SJCRH30 (cell line): Measurements from ENCODE around the gene EIF3M. TPM values are rescaled to one million over a fixed set of nuclear protein-coding genes. Genes with fewer than 3 reads are reported as not detected.
"Not testable (repeated sequence)": the region's sequence is repeated elsewhere in the genome, so short reads cannot be mapped to it uniquely, and the experiment has no call there.

ENCODE experiments used
- DNase-seq, 2 experiments: peaks; one replicate each; pipeline ENCODE4 v3.0.0-alpha.2; 2015 to 2020
- H3K27ac ChIP-seq: fragments of 250-450 bp; sonication (Bioruptor Pico); 2 replicates; pipeline ENCODE4 v1.5.1; 2020; ENCODE audit warnings: mild to moderate bottlenecking, moderate library complexity
- H3K27me3 ChIP-seq: fragments of 250-450 bp; sonication (Bioruptor Pico); 2 replicates; pipeline ENCODE4 v1.5.1; 2020; ENCODE audit warnings: mild to moderate bottlenecking, moderate library complexity
- H3K36me3 ChIP-seq: fragments of 250-450 bp; sonication (Bioruptor Pico); 2 replicates; pipeline ENCODE4 v1.5.1; 2020; ENCODE audit warnings: mild to moderate bottlenecking, moderate library complexity
- H3K4me1 ChIP-seq: fragments of 250-450 bp; sonication (Bioruptor Pico); 2 replicates; pipeline ENCODE4 v1.5.1; 2020; ENCODE audit warnings: mild to moderate bottlenecking, moderate library complexity
- H3K4me3 ChIP-seq: fragments of 250-450 bp; sonication (Bioruptor Pico); 2 replicates; pipeline ENCODE4 v1.5.1; 2020; ENCODE audit warnings: mild to moderate bottlenecking, moderate library complexity
- H3K9me3 ChIP-seq: fragments of 250-450 bp; sonication (Bioruptor Pico); replicated peaks from 2 replicates; pipeline ENCODE4 v1.5.1; 2020; ENCODE audit warnings: mild to moderate bottlenecking, moderate library complexity
- total RNA-seq: library from RNA; depleted of rRNA; stranded (reverse); fragments of >200 nt; shearing (Covaris generic); gene quantifications from 2 replicates; pipeline ENCODE4 v1.2.3, GENCODE V29; 2014

Gene EIF3M
- total RNA-seq, 1 experiment from 2014 or later: 662 TPM

DNA sequence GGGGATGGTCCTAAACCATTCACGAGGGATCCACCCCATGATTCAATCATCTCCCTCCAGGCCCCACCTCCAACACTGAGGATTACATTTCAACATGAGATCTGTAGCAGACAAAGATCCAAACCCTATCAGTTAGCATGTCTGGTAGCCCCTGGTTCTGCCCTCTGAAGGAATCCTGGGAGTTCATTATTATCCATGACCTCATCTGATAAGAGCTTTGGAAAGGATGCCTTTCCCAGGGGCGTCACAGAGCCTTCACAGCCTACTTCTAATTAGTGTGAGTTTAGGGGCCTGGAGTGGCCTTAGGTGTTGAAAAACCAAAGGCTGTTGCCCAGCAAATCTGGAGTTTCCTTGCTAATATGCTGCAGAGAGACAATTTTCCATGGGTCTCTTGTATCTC is 8.6 kb upstream of the EIF3M start:
- Histone ChIP-seq H3K4me3 (no peak overlapping the region), H3K27ac (no peak overlapping the region), H3K27me3 (no peaks in the 10 kb centered on the region; the same call in 1 of the 2 replicates), H3K9me3 (no peaks in the 10 kb centered on the region), H3K36me3 (no peaks in the 10 kb centered on the region), H3K4me1 (no peaks in the 10 kb centered on the region)
- no peak for DNase-seq

DNA sequence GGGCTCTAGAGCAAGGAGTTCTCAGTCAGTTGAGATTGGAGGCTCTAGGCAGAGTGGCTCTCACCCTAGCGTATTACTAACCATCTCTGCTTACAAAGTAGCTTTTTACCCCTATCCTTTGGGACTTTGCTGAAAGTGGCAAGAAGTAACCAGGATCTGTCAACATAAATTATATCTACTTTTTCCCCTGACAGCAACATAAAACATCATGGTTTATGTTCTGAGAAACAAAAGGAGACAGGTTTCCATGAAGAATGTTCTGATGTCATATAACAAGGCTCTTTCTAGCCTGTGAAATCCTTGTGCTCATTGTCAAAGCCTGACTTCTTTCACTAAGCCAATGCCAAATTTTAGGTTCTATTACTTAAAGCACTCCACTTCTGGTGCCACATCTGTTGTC is 7.2 kb upstream of the EIF3M start:
- no peak for DNase-seq
- Histone ChIP-seq H3K27ac (no peak overlapping the region), H3K27me3 (no peaks in the 10 kb centered on the region; the same call in 1 of the 2 replicates), H3K4me1 (no peaks in the 10 kb centered on the region), H3K36me3 (no peaks in the 10 kb centered on the region), H3K9me3 (no peaks in the 10 kb centered on the region), H3K4me3 (no peak overlapping the region)

DNA sequence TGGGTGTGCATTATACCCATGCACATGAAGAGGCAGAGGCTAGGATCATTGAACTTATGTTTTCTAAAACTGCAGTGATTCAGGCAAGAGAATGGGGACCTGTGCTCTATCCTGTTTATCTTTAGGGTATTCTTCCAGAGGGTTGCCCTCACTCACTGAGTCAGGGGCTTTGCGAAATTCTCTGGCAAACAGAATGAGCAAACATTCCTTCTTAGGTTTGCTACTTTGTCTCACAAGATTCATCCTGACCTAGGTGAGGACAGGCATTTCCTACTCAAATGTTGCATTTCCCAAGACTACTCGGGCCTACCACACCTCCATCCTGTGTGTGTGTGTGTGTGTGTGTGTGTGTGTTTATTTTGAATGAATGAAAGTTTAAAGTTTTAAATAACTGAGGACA is 2.7 kb upstream of the EIF3M start:
- peaks cover 2% of the 10 kb centered on the region; the same call in 1 of the 2 replicates for H3K4me1 ChIP-seq
- peaks cover 5% of the 10 kb centered on the region for H3K36me3 ChIP-seq
- H3K27me3 ChIP-seq: no peaks in the 10 kb centered on the region; the same call in 1 of the 2 replicates
- H3K4me3 ChIP-seq: no peak overlapping the region
- DNase-seq: no peak
- H3K27ac ChIP-seq: no peak overlapping the region
- H3K9me3 ChIP-seq: no peaks in the 10 kb centered on the region

DNA sequence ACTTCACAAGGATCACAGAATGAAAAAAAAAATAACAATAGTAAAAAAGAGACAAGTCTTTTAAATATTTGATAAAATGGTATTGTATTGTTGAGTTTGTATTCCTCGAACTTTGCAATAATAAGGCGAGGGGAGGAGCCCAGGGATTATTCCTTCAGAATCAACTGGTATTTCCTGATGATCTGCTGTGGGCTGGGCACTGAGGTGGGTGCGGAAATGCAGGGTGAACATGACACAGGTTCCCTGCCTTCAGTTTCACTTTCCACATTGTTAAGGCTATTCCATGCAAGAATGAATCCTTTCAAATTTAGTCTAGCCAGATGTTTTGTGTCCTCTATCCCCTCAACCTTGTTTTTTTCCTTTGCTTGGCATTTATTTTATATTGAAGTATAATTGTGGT is 2.1 kb upstream of the EIF3M start:
- no peak for DNase-seq
- no peaks in the 10 kb centered on the region; the same call in 1 of the 2 replicates for H3K27me3 ChIP-seq
- H3K4me3 ChIP-seq: no peak overlapping the region
- peaks cover 5% of the 10 kb centered on the region for H3K36me3 ChIP-seq
- peaks cover 2% of the 10 kb centered on the region; the same call in 1 of the 2 replicates for H3K4me1 ChIP-seq
- no peak overlapping the region for H3K27ac ChIP-seq
- H3K9me3 ChIP-seq: no peaks in the 10 kb centered on the region

DNA sequence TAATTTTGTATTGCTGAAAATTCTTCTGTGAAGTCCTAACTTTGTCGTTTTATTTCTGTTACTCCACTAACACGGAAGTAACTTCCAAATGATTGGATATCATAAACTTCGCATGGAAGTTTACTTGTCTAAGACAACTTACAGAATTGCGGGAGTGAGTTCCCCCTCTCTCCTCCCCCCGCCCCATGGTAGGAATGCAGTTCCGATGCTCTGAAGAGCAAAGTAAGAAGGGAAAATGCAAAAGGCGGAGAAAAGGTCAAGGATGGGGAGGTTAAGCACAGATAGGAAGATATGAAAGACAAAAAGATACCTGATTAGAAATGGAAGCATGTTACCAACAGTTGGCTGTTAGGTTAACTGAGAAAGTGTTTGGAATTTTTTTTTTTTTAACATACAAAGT is 1.3 kb downstream of the EIF3M start:
- peaks cover 2% of the 10 kb centered on the region; the same call in 1 of the 2 replicates for H3K4me1 ChIP-seq
- H3K27ac ChIP-seq: no peak overlapping the region
- no peaks in the 10 kb centered on the region for H3K27me3 ChIP-seq
- H3K9me3 ChIP-seq: no peaks in the 10 kb centered on the region
- peak overlapping the region; percentile 90 for H3K4me3 ChIP-seq
- no peak for DNase-seq
- peaks cover 36% of the 10 kb centered on the region for H3K36me3 ChIP-seq

DNA sequence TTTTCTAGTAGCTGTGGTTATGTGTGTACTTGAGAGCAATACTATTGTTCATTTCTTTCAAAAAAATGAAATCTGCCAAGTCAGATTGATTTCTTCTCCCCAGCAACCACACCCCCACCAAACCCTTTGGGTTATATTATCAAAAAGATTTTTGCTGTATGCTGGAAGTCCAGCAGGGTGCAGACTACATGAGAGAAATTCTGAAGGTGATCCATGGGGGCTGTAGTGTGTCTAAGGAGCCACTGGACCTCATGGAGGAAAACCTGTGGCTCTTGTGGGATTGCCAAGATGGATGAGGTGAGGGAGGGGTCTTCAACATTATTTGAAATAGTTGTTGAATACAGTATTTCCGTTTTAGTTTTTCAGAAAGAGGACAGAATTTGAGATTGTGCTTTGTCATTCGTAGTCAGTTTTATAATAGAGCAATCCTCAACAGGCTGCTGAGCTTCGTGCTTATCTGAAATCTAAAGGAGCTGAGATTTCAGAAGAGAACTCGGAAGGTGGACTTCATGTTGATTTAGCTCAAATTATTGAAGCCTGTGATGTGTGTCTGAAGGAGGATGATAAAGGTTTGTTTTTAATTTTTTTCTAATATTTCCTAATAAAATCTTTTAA is 3.1 kb downstream of the EIF3M start:
- H3K36me3 ChIP-seq: peaks cover 54% of the 10 kb centered on the region

DNA sequence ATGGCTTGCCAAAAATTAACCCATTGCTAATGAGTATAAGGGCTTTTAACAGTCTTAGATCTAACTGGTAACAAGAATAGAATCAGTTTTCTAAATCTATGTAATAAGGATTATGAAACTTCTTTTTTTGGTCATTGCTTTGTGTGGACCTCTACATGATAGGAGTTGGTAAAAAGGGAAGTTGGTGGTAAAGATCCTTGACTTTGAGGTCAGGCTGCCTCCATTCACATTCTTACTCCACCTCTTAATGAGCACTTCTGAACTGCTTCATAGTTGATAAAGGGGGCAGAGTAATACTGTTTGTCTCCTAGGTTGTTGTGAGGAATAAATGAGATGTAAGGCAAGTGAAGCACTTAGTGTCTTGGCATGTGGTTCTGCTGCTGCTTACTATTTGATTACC is 10.6 kb downstream of the EIF3M start:
- Histone ChIP-seq H3K4me1 (no peaks in the 10 kb centered on the region), H3K36me3 (peaks cover 92% of the 10 kb centered on the region), H3K9me3 (no peaks in the 10 kb centered on the region), H3K4me3 (no peak overlapping the region), H3K27me3 (no peaks in the 10 kb centered on the region), H3K27ac (no peak overlapping the region)
- no peak for DNase-seq

More for the DNA sequence above, 3.1 kb downstream of the EIF3M start:
- peaks cover 2% of the 10 kb centered on the region; the same call in 1 of the 2 replicates for H3K4me1 ChIP-seq
- peak in 1 of 2 experiments; percentile 9 for DNase-seq
- no peaks in the 10 kb centered on the region for H3K9me3 ChIP-seq
- no peaks in the 10 kb centered on the region for H3K27me3 ChIP-seq
- H3K27ac ChIP-seq: no peak overlapping the region
- H3K4me3 ChIP-seq: no peak overlapping the region

DNA sequence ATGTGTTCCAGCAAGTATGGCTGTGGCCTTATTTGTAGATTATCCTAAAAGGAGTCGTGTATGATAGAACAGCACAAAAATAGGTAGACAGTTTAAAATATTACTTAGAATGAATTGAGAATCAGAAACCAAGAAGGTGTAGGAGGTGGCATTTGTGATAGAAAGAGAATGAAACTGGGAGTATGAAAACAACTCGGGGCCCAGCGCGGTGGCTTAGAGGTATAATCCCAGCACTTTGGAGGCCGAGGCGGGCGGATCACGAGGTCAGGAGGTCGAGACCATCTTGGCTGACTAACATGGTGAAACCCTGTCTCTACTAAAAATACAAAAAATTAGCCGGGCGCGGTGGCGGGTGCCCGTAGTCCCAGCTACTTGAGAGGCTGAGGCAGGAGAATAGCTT is 12.5 kb downstream of the EIF3M start:
- not testable (repeated sequence) for H3K4me3 ChIP-seq, H3K27ac ChIP-seq, H3K9me3 ChIP-seq, DNase-seq, H3K27me3 ChIP-seq, H3K4me1 ChIP-seq
- H3K36me3 ChIP-seq: peaks cover 91% of the 10 kb centered on the region

DNA sequence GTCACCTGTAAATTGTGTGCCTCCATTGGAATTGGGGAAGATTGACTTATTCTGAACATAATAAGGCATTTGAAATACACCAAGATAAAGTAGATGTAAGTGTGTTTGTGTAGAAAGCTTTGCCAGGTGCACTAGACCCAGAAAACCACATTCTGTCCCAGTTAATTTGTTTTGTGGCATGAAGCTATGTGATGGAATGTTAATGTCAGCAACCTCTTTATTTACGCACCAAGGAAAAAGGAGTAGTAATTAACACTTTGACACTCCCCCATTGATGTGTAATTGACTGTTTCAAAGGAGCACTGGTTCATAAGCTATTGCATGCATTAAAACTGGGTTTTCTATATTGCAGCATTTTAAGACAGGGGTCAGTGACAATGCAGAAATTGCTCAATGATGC is 14.3 kb downstream of the EIF3M start:
- Histone ChIP-seq H3K27me3 (no peaks in the 10 kb centered on the region), H3K36me3 (peaks cover 91% of the 10 kb centered on the region), H3K9me3 (no peaks in the 10 kb centered on the region), H3K4me3 (no peak overlapping the region), H3K4me1 (no peaks in the 10 kb centered on the region), H3K27ac (no peak overlapping the region)
- no peak for DNase-seq

DNA sequence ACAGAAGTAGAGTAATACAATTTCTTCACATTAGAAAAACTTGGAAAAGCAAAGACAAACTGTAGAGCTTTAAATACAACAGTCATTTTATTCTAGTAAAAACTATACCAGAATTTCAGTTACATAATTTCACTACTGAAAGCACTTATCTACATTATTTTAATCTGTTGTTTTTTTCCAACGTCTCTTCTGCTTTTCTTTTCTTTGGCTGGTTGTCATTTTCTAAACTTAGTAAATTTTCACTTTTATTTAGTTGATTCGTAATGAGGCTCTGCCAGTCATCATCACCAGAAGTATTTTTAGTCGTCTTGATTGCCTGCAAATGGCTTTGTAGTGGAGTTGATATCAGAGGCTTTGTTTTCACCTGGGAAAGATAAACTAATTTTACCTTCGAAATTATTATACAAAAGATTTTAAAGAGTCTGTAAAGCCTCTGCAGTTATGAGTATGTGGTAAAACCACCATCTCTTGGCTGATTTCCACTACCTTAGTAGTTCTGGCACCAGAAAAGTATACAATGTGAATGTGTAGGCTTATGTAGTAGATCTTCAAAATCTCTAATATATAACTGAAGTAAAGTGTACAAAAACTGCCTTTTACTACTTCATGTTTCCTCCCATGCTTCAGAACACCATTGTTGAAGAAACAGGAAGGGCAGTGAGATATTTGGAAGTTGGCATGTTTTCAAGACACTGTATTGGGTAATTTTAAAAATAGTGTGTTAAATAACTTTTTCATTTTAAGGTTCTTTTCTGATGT is 19.2 kb downstream of the EIF3M start:
- Histone ChIP-seq H3K4me1 (no peaks in the 10 kb centered on the region), H3K4me3 (no peak overlapping the region), H3K27me3 (no peaks in the 10 kb centered on the region), H3K27ac (no peak overlapping the region), H3K36me3 (peaks cover 87% of the 10 kb centered on the region), H3K9me3 (peaks cover 3% of the 10 kb centered on the region; the same call in 1 of the 2 replicates)
- no peak for DNase-seq

DNA sequence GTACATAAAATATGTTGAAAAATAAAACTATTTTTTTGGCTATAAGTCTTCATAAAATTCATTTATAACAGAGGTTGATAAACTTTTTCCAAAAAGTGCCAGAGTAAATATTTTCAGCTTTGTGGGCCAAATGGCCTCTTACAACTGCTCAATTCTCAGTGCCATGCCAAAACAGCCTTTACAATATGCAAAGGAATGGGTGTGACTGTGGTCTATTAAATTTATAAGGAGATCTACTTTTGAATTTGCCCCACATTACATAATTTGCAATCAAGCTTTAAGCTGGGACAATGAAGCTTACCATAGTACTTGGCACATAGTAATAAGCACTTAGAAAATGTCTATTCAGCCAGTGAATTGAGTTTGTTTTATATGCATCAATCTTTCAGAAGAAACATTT is 22.6 kb downstream of the EIF3M start:
- Histone ChIP-seq H3K27ac (no peak overlapping the region), H3K4me1 (no peaks in the 10 kb centered on the region), H3K36me3 (peaks cover 54% of the 10 kb centered on the region), H3K4me3 (no peak overlapping the region), H3K9me3 (peaks cover 3% of the 10 kb centered on the region; the same call in 1 of the 2 replicates), H3K27me3 (no peaks in the 10 kb centered on the region)
- DNase-seq: no peak

DNA sequence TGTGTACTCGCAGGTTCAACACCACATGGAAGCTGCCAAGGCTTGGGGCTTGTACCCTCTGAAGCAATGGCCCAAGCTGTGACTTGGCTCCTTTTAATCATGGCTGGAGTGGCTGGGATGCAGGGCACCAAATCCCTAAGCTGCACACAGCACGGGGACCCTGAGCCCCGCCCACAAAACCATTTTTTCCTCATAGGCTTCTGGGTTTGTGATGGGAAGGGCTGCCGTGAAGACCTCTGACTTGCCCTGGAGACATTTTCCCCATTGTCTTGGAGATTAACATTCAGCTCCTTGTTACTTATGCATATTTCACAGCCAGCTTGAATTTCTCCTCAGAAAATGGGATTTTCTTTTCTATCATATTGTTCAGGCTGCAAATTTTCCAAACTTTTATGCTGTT is 25.2 kb downstream of the EIF3M start:
- H3K9me3 ChIP-seq, H3K4me3 ChIP-seq, H3K27ac ChIP-seq, DNase-seq, H3K4me1 ChIP-seq, H3K27me3 ChIP-seq: not testable (repeated sequence)
- peaks cover 28% of the 10 kb centered on the region for H3K36me3 ChIP-seq

DNA sequence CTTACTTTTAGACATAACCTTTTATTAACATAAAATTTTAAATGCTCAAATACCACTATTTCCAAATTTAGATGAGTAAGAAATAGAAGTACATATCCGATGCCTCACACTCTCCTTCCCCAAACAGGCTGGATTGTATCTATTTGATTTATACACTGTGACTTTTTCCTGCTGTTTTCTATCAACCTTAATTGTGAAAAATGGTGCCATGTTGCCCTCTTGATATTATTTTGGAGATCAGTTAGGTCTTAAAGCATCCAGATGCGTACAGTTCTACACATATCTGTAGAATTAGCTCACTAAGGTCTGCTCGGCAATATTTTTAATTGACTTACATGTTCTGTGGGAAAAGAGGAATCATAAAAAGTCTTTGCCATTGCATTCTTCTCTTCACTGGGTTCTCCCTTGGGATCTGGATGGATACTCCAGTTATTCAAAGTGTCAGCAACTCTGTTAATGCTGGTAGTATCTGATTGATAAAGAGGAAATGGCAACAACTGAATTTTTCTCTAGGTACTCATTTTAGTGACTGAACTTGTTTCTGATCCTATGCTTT is 27.2 kb downstream of the EIF3M start:
- no peaks in the 10 kb centered on the region for H3K4me1 ChIP-seq
- no peak overlapping the region for H3K27ac ChIP-seq
- no peaks in the 10 kb centered on the region for H3K27me3 ChIP-seq
- H3K9me3 ChIP-seq: peaks cover 3% of the 10 kb centered on the region; the same call in 1 of the 2 replicates
- no peak for DNase-seq
- peaks cover 11% of the 10 kb centered on the region for H3K36me3 ChIP-seq
- H3K4me3 ChIP-seq: no peak overlapping the region

DNA sequence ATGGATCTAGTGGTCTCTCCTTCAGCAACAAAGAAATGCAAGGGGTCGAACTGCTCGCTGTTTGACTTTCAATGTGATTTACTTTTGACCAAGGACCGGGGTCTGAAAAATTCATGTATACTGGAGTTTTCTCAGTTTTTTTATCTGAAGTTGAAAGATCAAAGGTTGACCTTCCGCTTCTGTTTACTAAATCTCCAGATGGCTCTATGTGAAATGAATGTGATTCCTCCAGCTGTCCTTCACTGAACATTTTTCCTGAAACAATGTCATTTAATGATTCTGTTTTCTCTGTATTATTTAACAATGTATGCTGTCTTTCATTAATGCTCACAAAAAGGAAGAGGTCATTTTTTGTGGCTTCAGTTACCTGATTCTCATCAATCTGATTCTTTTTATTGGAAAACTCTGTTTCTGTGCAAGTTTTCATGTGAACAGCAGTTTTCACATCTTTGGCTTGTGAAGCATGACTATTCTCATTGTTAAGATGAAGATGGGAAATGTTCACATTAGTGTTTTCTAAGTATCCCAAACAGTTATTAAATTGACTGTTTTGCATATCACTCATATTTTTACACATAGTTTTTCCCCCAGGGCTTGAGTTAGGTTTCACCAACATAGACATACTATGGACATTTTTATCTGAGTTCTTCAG is 30.0 kb downstream of the EIF3M start:
- no peak for DNase-seq
- Histone ChIP-seq H3K36me3 (no peaks in the 10 kb centered on the region), H3K4me3 (no peak overlapping the region), H3K9me3 (no peaks in the 10 kb centered on the region), H3K4me1 (no peaks in the 10 kb centered on the region), H3K27me3 (no peaks in the 10 kb centered on the region), H3K27ac (no peak overlapping the region)

DNA sequence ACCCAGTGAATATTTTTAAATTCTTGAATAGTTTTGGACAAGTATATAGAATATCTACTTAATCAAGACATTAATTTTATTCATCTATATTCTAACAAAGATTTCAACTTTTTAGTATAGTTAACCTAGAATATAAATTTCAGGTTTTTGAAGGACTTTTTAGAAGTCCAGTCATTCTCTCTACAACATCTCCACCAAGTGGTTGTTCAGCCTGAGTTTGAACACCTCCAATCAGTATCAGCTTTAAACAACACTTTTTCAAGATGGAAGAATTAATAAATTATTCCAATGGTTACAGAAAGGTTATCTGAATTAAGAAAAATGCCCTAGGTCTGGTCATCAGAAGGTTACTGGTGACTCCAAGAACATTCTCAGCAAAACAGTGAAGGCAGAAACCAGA is 31.8 kb downstream of the EIF3M start:
- H3K27me3 ChIP-seq: no peaks in the 10 kb centered on the region
- no peak for DNase-seq

More for the DNA sequence above, 31.8 kb downstream of the EIF3M start:
- no peaks in the 10 kb centered on the region for H3K9me3 ChIP-seq
- H3K27ac ChIP-seq: no peak overlapping the region
- H3K36me3 ChIP-seq: no peaks in the 10 kb centered on the region
- H3K4me3 ChIP-seq: no peak overlapping the region
- no peaks in the 10 kb centered on the region for H3K4me1 ChIP-seq
